ENCODE results near the gene PPP1R18. TPM values are rescaled to one million over a fixed set of nuclear protein-coding genes. Genes with fewer than 3 reads are reported as not detected.

PPP1R18 gene
- total RNA-seq, 1 donor from 2014 or later, result 20.9 TPM

GRCh38 chr6:30689022-30689865 lies 2.8 kb upstream of the PPP1R18 start:
- no peak for DNase-seq (ENCODE audit: low spot score)

GRCh38 chr6:30688569-30688968 lies 2.1 kb upstream of the PPP1R18 start:
- no peak for DNase-seq (ENCODE audit: low spot score)

GRCh38 chr6:30687659-30688431 lies 1.4 kb upstream of the PPP1R18 start:
- peak; percentile 70 for DNase-seq (ENCODE audit: low spot score)

DNA sequence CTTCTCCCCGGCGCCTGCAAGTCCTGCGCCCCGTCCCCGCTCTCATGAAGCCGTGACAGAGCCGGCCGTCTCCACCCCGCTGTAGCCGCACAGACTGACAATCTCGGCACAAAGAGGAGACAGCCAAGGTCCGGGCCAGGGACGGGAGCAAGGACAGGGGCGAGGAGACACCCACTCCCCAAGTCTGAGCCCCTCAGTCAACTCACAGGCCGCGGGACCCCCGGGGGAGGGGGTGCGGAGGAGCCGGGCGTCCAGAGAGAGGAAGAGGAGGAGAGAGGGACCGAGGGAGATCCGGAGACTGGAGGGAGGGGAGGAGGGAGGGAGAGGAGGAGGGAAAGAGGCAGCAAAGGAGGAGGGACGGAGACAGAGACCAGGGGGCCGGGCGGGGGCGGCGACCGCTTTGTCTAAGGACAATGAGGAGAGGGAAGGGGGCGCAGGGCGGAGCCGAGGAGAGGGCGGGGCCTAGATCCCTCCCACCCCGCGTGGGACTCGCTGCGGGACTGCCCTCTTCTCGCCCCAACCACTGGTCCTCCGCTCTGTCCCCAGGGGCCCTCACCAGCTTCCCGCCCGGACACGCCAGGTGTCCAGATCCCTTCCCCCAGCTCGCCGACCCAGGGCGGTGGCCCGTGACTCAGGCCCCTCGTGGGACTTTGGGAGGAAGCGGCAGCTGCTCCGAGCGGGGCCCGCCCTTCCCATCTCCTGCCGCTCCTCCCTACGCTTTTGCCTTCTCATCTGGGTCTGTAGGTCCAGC lies 638 bp upstream of the PPP1R18 start:
- peak; percentile 96 for DNase-seq (ENCODE audit: low spot score)

DNA sequence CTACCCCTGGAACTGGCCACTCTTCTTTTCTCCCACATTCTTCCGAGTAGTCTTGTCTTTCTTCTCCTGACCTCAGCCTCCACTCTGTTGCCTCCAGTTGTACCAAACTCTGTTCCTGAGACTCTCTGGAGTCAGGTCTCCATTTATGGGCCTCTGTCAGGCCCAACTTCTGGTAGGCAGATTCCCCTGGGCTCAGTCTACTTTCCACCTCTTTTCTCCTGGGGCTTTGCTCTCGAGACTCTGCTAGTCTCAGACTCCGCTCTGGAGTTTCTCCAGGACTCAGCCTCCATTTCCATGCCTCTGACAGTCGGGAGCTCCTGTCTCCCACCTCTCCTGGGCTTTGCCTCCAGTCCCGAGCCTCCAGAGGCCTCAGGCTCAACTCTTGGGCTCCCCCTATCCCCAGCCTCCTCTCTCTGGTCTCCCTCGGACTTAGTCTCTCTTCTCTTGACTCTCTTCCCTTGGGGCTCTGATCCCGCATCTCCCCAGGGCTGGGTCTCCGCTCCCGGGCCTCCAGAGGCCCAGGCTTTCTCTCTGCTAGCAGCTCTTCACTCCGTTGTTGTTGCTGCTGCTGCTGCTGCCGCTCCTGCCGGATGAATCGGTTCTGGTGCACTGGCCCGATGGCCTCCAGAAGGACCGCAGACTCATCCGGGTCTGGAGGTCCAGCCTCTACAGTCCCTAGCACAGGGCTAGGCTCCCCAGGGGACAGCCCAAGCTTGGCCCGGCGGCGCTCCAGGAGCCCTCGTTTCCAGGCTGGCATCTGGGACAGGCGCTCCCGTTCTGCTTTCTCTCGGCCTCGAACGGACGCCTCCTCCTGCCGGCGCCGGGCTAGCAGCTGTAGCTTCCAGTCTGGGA lies 1.1 kb downstream of the PPP1R18 start:
- no peak for DNase-seq (ENCODE audit: low spot score)

DNA sequence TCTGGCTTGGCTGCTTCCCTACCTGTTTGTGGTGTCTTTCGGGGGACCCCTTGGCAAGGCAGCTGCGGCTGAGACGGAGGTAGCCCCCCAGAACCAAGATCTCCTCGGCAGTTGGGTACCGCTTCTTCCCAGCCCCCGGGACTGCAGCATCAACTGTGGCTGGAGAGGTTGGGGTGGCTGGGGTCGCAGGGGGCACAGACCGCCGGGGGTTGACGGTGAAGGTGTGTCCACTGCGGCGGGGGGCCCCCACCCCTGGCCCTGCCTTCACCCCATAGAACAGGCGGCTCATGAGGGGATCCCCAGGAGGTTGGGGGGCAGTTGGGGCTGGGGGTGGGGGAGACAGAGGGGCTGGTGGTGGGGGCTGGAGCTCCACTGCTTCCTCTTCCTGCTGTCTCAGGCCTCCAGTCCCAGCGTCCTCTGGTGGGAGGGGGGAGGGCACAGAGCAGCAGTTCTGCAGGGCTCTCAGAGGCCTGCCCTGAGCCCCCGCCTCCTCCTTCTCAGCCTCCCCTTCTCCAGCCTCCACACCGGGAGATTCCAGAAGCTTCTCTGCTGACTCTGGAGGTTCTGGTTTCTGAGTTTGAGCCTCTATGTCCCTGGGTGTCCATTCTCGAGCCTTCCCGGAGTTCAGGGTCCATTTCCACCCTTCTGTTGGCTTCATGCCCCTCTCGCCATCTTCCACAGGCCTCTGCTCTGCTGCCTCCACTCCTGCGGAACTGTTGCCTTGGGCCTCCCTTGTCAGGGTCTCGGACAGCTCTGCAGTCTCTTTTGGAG lies 1.9 kb downstream of the PPP1R18 start:
- peak; percentile 53 for DNase-seq (ENCODE audit: low spot score)

- DNase-seq (ENCODE audit: low spot score), result no peak
These were observed 2.5 kb downstream of the PPP1R18 start for GRCh38 chr6:30683980-30684338.

- DNase-seq (ENCODE audit: low spot score), result no peak
These were observed 3.1 kb downstream of the PPP1R18 start for GRCh38 chr6:30683183-30683979.

- DNase-seq (ENCODE audit: low spot score), result peak; percentile 91
These were observed 4.0 kb downstream of the PPP1R18 start for GRCh38 chr6:30682143-30683117.

DNA sequence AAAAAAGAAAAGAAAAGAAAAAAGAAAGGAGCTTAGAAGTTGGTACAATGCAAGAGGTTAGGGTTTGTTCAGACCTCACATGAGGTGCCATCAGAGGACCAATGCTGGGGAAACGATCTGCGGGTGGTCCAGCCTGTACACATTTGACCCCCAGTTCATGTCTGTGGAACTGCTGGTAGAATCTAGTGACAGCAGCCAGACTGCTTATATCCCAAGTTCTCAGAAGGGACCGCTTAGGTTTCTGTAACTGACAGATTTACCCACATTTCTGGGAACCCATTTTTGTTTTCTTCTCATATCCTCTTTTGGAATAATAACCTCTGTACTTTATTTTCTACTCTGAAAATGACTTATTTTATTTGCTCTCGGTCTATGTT lies 4.7 kb downstream of the PPP1R18 start:
- DNase-seq (ENCODE audit: low spot score), result peak; percentile 20

DNA sequence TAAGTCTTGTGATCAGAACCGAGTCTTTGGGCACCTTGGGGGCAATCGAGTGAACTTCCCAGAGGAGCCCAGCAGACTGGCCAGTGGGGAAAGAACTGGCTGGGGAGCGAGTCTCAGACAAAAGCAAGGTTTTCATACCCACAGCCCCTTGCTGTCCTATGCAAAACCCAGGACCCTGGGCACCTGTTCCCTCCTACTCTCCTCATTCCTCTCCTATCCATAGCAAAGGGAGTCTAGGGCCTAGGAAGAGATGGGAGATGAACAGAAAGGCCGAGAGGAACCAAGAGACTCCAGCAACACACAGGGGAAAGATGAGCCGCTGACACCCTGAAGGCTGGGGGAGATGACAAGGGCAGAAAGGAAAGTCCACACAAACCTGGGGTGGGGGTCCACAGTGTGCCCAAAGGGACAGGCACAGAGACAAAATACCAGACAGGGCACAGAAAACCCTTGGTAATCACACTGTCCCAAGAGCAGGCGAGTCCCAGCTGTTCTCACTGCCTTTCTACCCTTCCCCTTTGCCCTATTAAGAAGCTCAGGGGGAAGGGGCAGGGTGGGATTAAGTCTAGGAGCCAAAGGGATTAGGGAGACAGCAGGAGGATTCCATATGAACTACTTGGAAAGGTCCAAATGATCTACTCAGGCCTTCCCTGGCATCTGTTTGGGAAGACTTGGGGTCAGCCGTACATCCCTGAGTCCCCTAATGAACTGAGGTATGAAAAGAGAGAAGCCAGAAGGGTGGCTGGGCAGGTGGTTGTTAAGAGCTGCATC lies 6.5 kb downstream of the PPP1R18 start:
- DNase-seq (ENCODE audit: low spot score), result no peak

DNA sequence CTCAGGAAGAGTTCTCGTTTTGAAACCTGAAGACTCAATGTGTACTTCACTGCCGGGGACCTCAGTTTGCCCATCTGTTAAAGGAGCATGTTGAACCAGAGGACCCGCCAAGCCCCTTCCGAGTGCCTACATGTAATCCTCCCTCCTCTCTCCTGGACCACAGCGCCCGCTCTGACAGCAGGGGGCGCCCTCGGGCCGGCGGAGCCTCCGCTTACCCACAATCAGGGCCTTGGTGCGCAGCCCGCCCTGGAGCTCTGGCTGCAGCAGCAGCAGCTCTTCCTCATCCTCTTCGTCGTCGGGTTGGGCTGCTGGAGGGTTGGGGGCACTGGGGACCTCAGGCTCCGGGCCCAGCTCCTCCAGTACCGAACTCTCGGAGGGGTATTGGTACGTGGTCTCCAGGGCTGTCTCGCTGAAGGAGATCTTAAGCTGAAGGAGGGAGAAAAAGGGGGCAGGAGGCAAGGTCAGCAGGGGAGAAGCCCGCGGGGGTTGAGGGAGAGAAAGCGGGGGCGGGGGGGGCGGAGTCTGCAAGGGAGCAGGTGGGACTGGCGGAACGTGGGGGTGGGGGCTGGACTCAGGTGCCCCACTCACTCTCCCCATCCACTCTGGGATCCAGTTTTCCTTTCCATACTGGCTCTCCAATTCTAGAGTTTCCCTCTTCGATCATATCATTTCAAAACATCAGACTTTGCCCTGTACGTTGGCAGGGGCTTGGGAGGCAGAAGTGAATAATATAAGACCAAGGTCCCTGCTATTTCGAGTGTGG lies 7.3 kb downstream of the PPP1R18 start:
- peak; percentile 75 for DNase-seq (ENCODE audit: low spot score)

DNA sequence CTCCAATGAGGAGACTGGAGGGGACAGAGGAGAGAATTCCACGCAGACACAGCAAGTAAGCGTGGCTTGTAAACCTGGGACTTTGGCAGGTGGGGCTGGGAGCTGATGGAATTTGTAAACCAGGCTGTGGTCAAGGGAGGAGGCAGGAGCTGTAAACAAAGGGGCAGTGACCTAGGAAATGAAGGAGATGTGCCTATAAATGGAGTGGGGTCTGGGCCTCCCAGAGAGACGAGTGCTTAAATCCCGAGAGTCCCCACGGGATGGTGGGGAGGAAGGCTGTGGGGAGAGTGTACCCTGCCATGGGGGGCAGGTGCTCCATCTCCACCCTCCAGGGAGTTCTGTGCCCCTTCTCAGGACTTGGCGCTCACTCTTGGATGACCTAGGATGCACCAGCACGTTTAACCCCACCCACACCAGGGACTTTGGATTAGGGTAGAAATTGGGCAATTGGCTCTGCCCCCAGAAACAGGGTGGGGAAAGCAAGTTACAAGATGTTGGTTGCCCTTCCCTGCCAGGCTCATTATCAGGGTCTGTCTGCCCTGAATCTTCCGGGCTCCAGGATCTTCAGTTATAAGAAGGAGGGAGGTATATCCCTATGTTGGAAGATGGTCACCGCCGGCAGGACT lies 9.7 kb downstream of the PPP1R18 start:
- no peak for DNase-seq (ENCODE audit: low spot score)

DNA sequence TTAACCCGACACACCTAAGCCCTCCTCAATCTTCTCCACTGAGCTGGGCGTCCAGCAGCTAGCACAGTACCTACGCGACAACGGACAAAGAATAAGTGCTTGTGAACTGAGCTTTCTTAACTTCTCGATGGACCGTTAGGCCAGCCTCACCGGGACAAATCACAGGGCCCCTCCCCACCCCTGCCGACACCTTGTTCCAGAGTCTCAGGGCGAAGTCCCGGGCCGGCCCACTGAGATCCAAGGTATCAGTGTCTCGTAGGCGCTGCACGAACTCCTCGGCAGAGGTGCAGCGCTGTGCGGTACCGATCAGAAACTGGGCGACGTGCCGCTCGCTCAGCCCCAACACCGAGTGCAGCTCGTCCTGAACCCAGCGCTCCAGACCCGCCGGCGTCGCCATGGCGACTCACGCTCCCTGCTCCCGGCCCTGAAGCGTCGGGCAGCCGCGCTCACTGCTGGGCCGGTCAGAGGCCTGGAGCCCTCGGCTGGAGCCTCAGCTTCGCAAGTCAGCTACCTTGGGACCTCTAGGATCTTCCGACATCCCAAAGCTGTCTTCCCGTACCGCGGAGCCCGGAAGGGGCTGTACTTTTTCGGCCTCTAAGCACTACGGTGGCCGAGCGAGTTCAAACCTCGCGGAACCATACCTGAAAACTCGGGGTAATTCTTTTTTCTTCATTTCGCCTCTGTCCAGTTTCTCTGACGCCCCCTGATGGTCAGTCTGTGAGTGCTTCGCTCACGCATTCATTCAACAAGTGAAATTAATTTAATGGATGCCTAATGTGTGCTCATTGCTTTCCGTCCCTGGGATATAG lies 13.8 kb downstream of the PPP1R18 start, which contains the start of gene DHX16:
Gene DHX16 (minus strand): TSS at position 562 of the 809 bp plus-strand sequence. CDS start 165 bp downstream, at position 397.
- peak; percentile 98 for DNase-seq (ENCODE audit: low spot score)

GRCh38 chr6:30670760-30671527 lies 15.5 kb downstream of the PPP1R18 start:
- DNase-seq (ENCODE audit: low spot score), result no peak
